Ovary (tissue), 9 donors: Measurements from ENCODE around the gene NAB2. TPM values are rescaled to one million over a fixed set of nuclear protein-coding genes. Genes with fewer than 3 reads are reported as not detected.

Experiments
- DNase-seq, 5 donors: peaks; one replicate each; pipeline ENCODE4 v3.0.0-alpha.2; 2019 to 2020
- H3K27ac ChIP-seq, 2 donors: fragments of 200-600 bp; one replicate each; pipeline versions ENCODE4 v1.5.1 to v1.8.0; 2019 to 2022
- H3K27me3 ChIP-seq: fragments of 200-600 bp; one replicate; pipeline ENCODE4 v1.8.0; 2022
- H3K36me3 ChIP-seq: fragments of 200-600 bp; sonication (generic); one replicate; pipeline ENCODE4 v1.5.1; 2019
- H3K4me1 ChIP-seq: one replicate; pipeline ENCODE4 v1.8.1; 2013; ENCODE audit warnings: mild to moderate bottlenecking, moderate library complexity; ENCODE audit not compliant: insufficient read depth
- H3K4me3 ChIP-seq: fragments of 200-600 bp; sonication (generic); one replicate; pipeline ENCODE4 v1.5.1; 2017
- H3K9me3 ChIP-seq, 2 donors: fragments of 200-600 bp in 1 of 2; sonication (generic) in 1 of 2; one replicate each; pipeline versions ENCODE4 v1.5.1 to v1.8.1; 2013 to 2019; ENCODE audit warnings: mild to moderate bottlenecking in 1 of 2, moderate library complexity in 1 of 2
- CTCF ChIP-seq, 3 donors: fragments of 450-650 bp in 2 of 3; fragments of 200-600 bp in 1 of 3; IDR thresholded peaks; one replicate each; pipeline versions ENCODE4 v1.5.1 to v1.8.0; 2016 to 2022; ENCODE audit warnings: antibody characterized with exemption in 3 of 3, mild to moderate bottlenecking in 1 of 3
- EP300 ChIP-seq: sonication (generic); formaldehyde crosslinking; IDR thresholded peaks from one replicate; pipeline ENCODE4 v1.6.1; 2017; ENCODE audit warnings: antibody characterized with exemption
- POLR2A ChIP-seq: fragments of 450-650 bp; IDR thresholded peaks from one replicate; pipeline ENCODE4 v1.6.1; 2017; ENCODE audit warnings: antibody characterized with exemption, mild to moderate bottlenecking, moderate library complexity
- WGBS, 3 donors: extraction: QIAGEN DNeasy Blood & Tissue Kit in 1 of 3; methylation state at CpG; one replicate each; pipeline versions ENCODE4 v1.1.5 to v1.1.7; 2013 to 2017; 5-methylcytosine and 5-hydroxymethylcytosine counted together
- intact Hi-C, 4 donors: fragments of 100-400 bp; cut with DNase I; formaldehyde crosslinking; loops; one replicate each; pipeline versions ENCODE4 v1.11.0 to v1.15.1; 2022 to 2023
- polyA plus RNA-seq, 2 donors: library from polyadenylated mRNA; stranded (reverse); fragments of 200-250 nt in 1 of 2; fragments of 350-450 nt in 1 of 2; fragmentation: Illumina TruSeq in 1 of 2; extraction: RNeasy Lipid Tissue Mini Kit (QIAGEN cat#74804) in 1 of 2; gene quantifications; one replicate each; pipeline ENCODE4 v1.2.3, GENCODE V29; 2013 to 2014
- total RNA-seq, 7 donors: library from RNA; depleted of rRNA in 2 of 7; stranded (reverse); fragments of >200 nt in 2 of 7; fragmentation: NEBNext Ultra II Directional in 3 of 7; extraction: Animal tissue kit (Norgen Biotek cat#: 25700) in 3 of 7; gene quantifications; one replicate each; pipeline versions ENCODE4 v1.1.0 to v1.2.4, GENCODE V29; 2016 to 2023
- donor health status: DM: no; HTN: no; CAD: no; lungs with moderate emphysema.
- donor health status: DM: no; HTN: no; CAD: no.
- donor health status: Bipolar disorder and iron deficiency.
- donor health status: DM: yes; HTN: yes; CAD: no.
- donor health status: DM: no; HTN: no; CAD: no.
- donor health status: DM: yes; HTN: yes; CAD: no.

The NAB2 gene
- total and polyA plus RNA-seq, 9 donors, result 27.5 to 103 (median 47.4) TPM

DNA sequence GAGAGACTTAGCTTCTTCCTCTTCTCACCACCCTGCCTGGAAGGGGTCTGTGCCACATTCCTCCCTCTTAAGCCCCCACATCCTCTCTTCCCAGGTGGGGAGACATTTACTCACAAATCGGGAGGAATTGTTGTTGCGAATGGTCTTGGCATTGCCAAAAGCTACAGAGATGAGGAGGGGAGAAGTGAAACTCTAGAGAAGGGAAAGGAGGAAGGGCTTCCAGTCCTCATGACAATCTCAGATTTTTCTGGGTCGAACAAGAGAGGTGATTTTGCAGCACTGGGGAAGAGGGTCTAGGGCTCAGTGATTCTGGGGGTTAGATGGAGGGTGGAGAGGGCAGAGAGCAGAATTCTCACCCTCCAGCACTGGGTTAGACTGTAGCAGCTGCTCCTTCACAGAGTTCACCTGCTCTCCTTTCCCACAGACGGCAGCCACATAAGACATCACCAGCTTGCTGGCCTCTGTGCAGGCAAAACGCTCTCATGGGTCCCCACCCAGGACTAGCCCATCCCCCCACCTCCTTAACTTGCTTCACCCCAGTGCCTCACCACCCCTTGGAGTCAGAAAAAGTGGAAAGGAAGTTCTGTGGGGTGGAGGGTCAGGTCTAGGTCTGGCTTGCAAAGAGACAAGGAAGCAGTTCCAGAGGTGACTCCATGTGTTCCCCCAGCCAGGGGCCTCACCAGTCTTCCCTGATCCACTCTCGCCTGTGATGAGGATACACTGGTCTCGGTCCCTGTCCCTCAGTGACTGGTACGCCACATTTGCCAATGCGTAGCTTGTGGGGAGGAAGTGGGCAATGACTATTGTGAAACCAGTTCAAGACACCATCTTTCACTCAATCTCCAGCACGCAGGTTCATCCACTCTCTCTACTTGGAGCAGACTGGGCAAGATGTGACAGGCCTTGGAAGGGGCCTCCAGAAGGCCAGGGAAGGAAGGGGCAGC is 41.7 kb upstream of the NAB2 start:
- no peaks in the 10 kb centered on the region for H3K36me3 ChIP-seq
- 71 to 82% (median 75%) methylated on average over 10 of the region's 10 CpGs for WGBS, 3 donors
- no peaks in the 10 kb centered on the region for H3K9me3 ChIP-seq
- TF ChIP-seq POLR2A, result no peak
- no peak for TF ChIP-seq EP300
- no peak for TF ChIP-seq CTCF (IDR thresholded peaks at IDR 0.05)
- no peaks in the 10 kb centered on the region for H3K27me3 ChIP-seq
- no peak for DNase-seq
- H3K4me3 ChIP-seq, result no peak overlapping the region
- intact Hi-C loops, result no loop called here
- no peaks in the 10 kb centered on the region for H3K4me1 ChIP-seq
- H3K27ac ChIP-seq, result no peak overlapping the region

- no peaks in the 10 kb centered on the region for H3K4me1 ChIP-seq
- H3K36me3 ChIP-seq, result no peaks in the 10 kb centered on the region
- H3K4me3 ChIP-seq, result no peak overlapping the region
- intact Hi-C loops, result no loop called here
- no peak overlapping the region for H3K27ac ChIP-seq
- no peaks in the 10 kb centered on the region for H3K9me3 ChIP-seq
- WGBS, 3 donors, result 9 to 33% (median 31%) methylated on average over 1 of the region's 1 CpG
- DNase-seq, result no peak
- TF ChIP-seq EP300 (no peak), CTCF (IDR thresholded peaks at IDR 0.05) (no peak), POLR2A (no peak)
- H3K27me3 ChIP-seq, result no peaks in the 10 kb centered on the region
Observed at GRCh38 chr12:57047981-57048380, 40.9 kb upstream of the NAB2 start.

DNA sequence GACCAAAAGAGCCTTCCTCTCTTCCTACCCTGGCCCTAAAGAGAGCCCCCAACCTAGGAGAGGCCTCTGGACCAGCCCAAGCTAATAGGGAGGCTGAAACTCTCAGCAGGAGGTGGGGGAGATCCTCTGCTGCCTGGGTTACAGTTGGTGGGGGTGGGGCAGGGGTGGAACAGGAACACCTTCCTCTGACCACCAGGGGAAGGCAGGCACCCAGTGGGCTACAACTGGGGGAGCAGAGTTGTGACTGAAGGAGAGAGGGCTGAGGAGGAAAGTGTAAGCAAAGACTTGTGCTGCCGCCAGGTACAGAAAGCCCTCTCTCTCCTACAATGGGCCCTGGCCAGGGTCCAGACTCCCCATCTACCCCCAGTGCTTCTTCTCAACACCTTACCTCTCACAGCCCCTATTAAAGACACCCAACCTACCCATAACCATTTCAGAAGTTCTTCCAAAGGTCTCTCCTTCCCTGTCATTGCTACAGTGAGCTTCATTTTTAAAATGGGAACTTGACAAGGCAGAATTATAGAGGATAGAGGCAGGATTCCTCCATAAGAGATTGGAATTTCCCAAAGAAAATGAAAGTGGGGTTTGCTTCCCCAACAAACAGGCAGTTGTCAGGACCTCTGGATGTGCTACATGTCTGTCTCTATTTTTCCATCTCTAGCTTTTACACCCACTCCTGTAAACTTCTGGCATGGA is 40.3 kb upstream of the NAB2 start:
- no peaks in the 10 kb centered on the region for H3K27me3 ChIP-seq

DNA sequence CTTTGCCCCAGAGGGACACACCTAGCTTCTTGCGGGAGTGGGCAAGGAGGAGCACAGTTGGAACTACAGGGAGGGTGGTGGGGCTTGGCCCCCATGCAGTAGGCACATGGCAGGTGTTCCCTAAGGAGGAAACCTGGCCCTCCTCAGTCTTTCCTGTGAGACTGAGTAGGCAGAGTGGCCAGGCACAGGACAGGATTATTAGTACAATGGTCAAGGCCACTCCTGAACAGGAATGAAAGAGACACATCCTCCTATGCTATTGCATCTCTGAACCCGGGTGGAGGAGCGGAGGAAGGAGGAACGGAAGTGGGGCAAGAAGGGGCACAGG is 39.8 kb upstream of the NAB2 start:
- H3K27ac ChIP-seq, result no peak overlapping the region
- H3K9me3 ChIP-seq, result no peaks in the 10 kb centered on the region
- WGBS, 3 donors, result 73 to 80% (median 77%) methylated on average over 4 of the region's 4 CpGs
- H3K4me1 ChIP-seq, result no peaks in the 10 kb centered on the region
- no peaks in the 10 kb centered on the region for H3K36me3 ChIP-seq
- intact Hi-C loops, result no loop called here
- TF ChIP-seq POLR2A, result no peak
- TF ChIP-seq CTCF (IDR thresholded peaks at IDR 0.05), result no peak
- TF ChIP-seq EP300, result no peak
- no peaks in the 10 kb centered on the region for H3K27me3 ChIP-seq
- no peak overlapping the region for H3K4me3 ChIP-seq
- no peak for DNase-seq

More for the DNA sequence above, 40.3 kb upstream of the NAB2 start:
- Histone ChIP-seq H3K9me3 (no peaks in the 10 kb centered on the region), H3K36me3 (no peaks in the 10 kb centered on the region), H3K4me3 (no peak overlapping the region), H3K4me1 (no peaks in the 10 kb centered on the region), H3K27ac (no peak overlapping the region)
- intact Hi-C loops, result no loop called here
- no peak for DNase-seq
- TF ChIP-seq POLR2A (no peak), CTCF (IDR thresholded peaks at IDR 0.05) (no peak), EP300 (no peak)
- 78 to 85% (median 79%) methylated on average over 1 of the region's 1 CpG for WGBS, 3 donors
